H1 (cell line): ENCODE measurements around the gene ATP6V0E2. TPM values are rescaled to one million over a fixed set of nuclear protein-coding genes. Genes with fewer than 3 reads are reported as not detected.

Experiments used
- CREB1 ChIP-seq: IDR thresholded peaks from 2 replicates; pipeline ENCODE4 v1.6.1; 2012; ENCODE audit warnings: inconsistent platforms
- PHF8 ChIP-seq: fragments of 200-600 bp; sonication (generic); conservative IDR thresholded peaks from 2 replicates; pipeline ENCODE4 v1.7.1; 2012; ENCODE audit warnings: low read depth, mild to moderate bottlenecking, inconsistent platforms, low read length, moderate library complexity
- RNF2 ChIP-seq: fragments of 200-900, 300-1000 bp; sonication (generic); IDR thresholded peaks from 2 replicates; pipeline ENCODE4 v1.7.1; 2016; ENCODE audit warnings: borderline replicate concordance, low read depth, mild to moderate bottlenecking, antibody characterized with exemption, low read length; ENCODE audit not compliant: poor library complexity, severe bottlenecking; ENCODE audit errors: missing control alignments
- TEAD4 ChIP-seq: IDR thresholded peaks from 2 replicates; pipeline ENCODE4 v1.6.1; 2012; ENCODE audit warnings: low read depth, low read length, inconsistent platforms, mixed read lengths
- polyA plus RNA-seq, 7 experiments: library from polyadenylated mRNA; depleted of rRNA in 3 of 7; stranded (reverse) in 5 of 7; unstranded in 2 of 7; fragments of >200 nt in 5 of 7; fragments of 200-250 nt in 2 of 7; gene quantifications; 1 replicate in 5 of 7; 2 replicates in 1 of 7; 4 replicates in 1 of 7; pipeline versions ENCODE4 v1.2.1 to v1.2.3, GENCODE V29; 2011 to 2013; ENCODE audit warnings: missing spikeins in 2 of 7, mixed read lengths in 2 of 7
- total RNA-seq: library from RNA; stranded (reverse); fragmentation: NEBNext Ultra II Directional; extraction: Animal tissue kit (Norgen Biotek cat#: 25700); gene quantifications from 2 replicates; pipeline ENCODE4 v1.2.1, GENCODE V29; 2021
- TF ChIP-seq, protein P1 (sequence below): IDR thresholded peaks from 2 replicates; pipeline ENCODE4 v1.6.1; 2012; ENCODE audit warnings: low read length, inconsistent platforms

Gene ATP6V0E2
- total and polyA plus RNA-seq, 2 of the 8 experiments (the other 6 are each of a cell fraction or from before 2014, with no cell fraction given), result 26.1 to 47.9 TPM

DNA sequence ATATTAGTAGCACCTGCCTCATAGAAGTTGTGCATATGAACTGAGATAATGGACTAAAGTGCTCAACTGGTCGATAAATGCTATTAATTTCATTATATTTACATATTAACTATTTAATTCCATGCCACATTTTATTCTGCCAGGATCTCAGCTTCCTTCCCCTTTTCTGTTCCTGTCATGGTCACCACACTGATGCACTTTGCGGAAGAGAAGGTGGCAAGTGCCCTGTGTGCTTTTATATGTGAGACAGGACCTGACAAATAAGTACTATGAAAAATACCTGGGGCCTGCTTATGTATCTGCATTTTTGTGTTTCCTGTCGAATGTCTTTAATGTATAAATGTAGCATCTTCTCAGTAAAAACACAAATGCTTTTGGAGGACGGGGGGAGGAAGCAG is 12.2 kb downstream of the ATP6V0E2 start (continued):
- TF ChIP-seq, protein P1, sequence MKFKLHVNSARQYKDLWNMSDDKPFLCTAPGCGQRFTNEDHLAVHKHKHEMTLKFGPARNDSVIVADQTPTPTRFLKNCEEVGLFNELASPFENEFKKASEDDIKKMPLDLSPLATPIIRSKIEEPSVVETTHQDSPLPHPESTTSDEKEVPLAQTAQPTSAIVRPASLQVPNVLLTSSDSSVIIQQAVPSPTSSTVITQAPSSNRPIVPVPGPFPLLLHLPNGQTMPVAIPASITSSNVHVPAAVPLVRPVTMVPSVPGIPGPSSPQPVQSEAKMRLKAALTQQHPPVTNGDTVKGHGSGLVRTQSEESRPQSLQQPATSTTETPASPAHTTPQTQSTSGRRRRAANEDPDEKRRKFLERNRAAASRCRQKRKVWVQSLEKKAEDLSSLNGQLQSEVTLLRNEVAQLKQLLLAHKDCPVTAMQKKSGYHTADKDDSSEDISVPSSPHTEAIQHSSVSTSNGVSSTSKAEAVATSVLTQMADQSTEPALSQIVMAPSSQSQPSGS, result no peak
- TF ChIP-seq PHF8 (no peak), TEAD4 (no peak), RNF2 (no peak), CREB1 (no peak)
